GM18507 (cell line): ENCODE measurements around the gene RAMP1.

Source experiments
- DNase-seq: peaks from one replicate; pipeline ENCODE4 v3.0.0; 2011; ENCODE audit warnings: low read depth; ENCODE audit not compliant: insufficient read length; ENCODE audit errors: extremely low spot score
- FAIRE-seq: peaks from 2 replicates; lab custom pipeline; 2011; peaks lifted over from hg19 to GRCh38; lab: Jason Lieb, UNC

The RAMP1 gene

GRCh38 chr2:237875256-237876060 lies 16.0 kb downstream of the RAMP1 start:
- DNase-seq (no peak), FAIRE-seq (no peak)

GRCh38 chr2:237876061-237876526 lies 16.7 kb downstream of the RAMP1 start:
- FAIRE-seq (no peak), DNase-seq (no peak)

GRCh38 chr2:237876532-237876931 lies 17.1 kb downstream of the RAMP1 start:
- FAIRE-seq: no peak
- DNase-seq: no peak

GRCh38 chr2:237876951-237877491 lies 17.6 kb downstream of the RAMP1 start:
- DNase-seq (no peak), FAIRE-seq (no peak)

- DNase-seq (no peak), FAIRE-seq (no peak)
Measured at GRCh38 chr2:237877576-237878307, 18.3 kb downstream of the RAMP1 start.

- DNase-seq: no peak
- no peak for FAIRE-seq
Measured at GRCh38 chr2:237878321-237879057, 19.1 kb downstream of the RAMP1 start.

GRCh38 chr2:237879058-237879430 lies 19.6 kb downstream of the RAMP1 start:
- FAIRE-seq (no peak), DNase-seq (no peak)

- FAIRE-seq (no peak), DNase-seq (no peak)
Measured at GRCh38 chr2:237879991-237880560, 20.7 kb downstream of the RAMP1 start.

GRCh38 chr2:237882510-237883481 lies 23.4 kb downstream of the RAMP1 start:
- DNase-seq (no peak), FAIRE-seq (no peak)

- FAIRE-seq: no peak
Measured at GRCh38 chr2:237883951-237884446, 24.6 kb downstream of the RAMP1 start.

GRCh38 chr2:237884681-237885080 lies 25.3 kb downstream of the RAMP1 start:
- FAIRE-seq: no peak
- no peak for DNase-seq

More at GRCh38 chr2:237883951-237884446, 24.6 kb downstream of the RAMP1 start:
- no peak for DNase-seq

- DNase-seq (no peak), FAIRE-seq (no peak)
Measured at GRCh38 chr2:237885111-237885930, 25.9 kb downstream of the RAMP1 start.

GRCh38 chr2:237885931-237886684 lies 26.7 kb downstream of the RAMP1 start:
- DNase-seq (no peak), FAIRE-seq (no peak)

GRCh38 chr2:237886685-237887481 lies 27.5 kb downstream of the RAMP1 start:
- FAIRE-seq (no peak), DNase-seq (no peak)

GRCh38 chr2:237888389-237888788 lies 29.0 kb downstream of the RAMP1 start:
- DNase-seq (no peak), FAIRE-seq (no peak)

- no peak for DNase-seq
- no peak for FAIRE-seq
Measured at GRCh38 chr2:237889016-237889415, 29.6 kb downstream of the RAMP1 start.
